NCI-H82 (cell line): Measurements from ENCODE around the gene DIO3.
"Not testable (repeated sequence)": the region's sequence is repeated elsewhere in the genome, so short reads cannot be mapped to it uniquely, and the experiment has no call there.

Source experiments
- DNase-seq: peaks from one replicate; lab custom pipeline; 2025; lab: John Stamatoyannopoulos, UW

DIO3 gene

GRCh38 chr14:101559250-101559623, 2.1 kb upstream of the DIO3 start:
- no peak for DNase-seq

GRCh38 chr14:101559624-101560533, 1.4 kb upstream of the DIO3 start:
- DNase-seq, result peak; percentile 2

- DNase-seq, result no peak
Measured at GRCh38 chr14:101560534-101561113, 671 bp upstream of the DIO3 start.

- DNase-seq, result no peak
Measured at GRCh38 chr14:101561897-101562490, 699 bp downstream of the DIO3 start.

GRCh38 chr14:101562659-101563351, 1.5 kb downstream of the DIO3 start:
- DNase-seq, result no peak

GRCh38 chr14:101563352-101563653, 2.0 kb downstream of the DIO3 start:
- DNase-seq, result no peak

GRCh38 chr14:101563654-101564443, 2.6 kb downstream of the DIO3 start:
- no peak for DNase-seq

- no peak for DNase-seq
Measured at GRCh38 chr14:101564444-101564776, 3.1 kb downstream of the DIO3 start.

- DNase-seq, result no peak
Measured at GRCh38 chr14:101564819-101565698, 3.8 kb downstream of the DIO3 start.

- DNase-seq, result no peak
Measured at GRCh38 chr14:101567252-101567651, 6.0 kb downstream of the DIO3 start.

GRCh38 chr14:101571004-101571403, 9.7 kb downstream of the DIO3 start:
- DNase-seq, result no peak

- not testable (repeated sequence) for DNase-seq
Measured at GRCh38 chr14:101572526-101572925, 11.2 kb downstream of the DIO3 start.

- DNase-seq, result no peak
Measured at GRCh38 chr14:101573289-101573688, 12.0 kb downstream of the DIO3 start.

- DNase-seq, result no peak
Measured at GRCh38 chr14:101575581-101575980, 14.3 kb downstream of the DIO3 start.

GRCh38 chr14:101577221-101577909, 16.1 kb downstream of the DIO3 start:
- DNase-seq, result no peak

GRCh38 chr14:101578489-101578888, 17.2 kb downstream of the DIO3 start:
- no peak for DNase-seq

GRCh38 chr14:101579372-101580080, 18.2 kb downstream of the DIO3 start:
- no peak for DNase-seq

- DNase-seq, result no peak
Measured at GRCh38 chr14:101581806-101582205, 20.5 kb downstream of the DIO3 start.

GRCh38 chr14:101582294-101582693, 21.0 kb downstream of the DIO3 start:
- DNase-seq, result peak; percentile 14
